ENCODE data around the gene TGFA.
A peak's percentile ranks its signal among the peaks of the same experiment; 100 is the strongest.

TGFA gene

DNA sequence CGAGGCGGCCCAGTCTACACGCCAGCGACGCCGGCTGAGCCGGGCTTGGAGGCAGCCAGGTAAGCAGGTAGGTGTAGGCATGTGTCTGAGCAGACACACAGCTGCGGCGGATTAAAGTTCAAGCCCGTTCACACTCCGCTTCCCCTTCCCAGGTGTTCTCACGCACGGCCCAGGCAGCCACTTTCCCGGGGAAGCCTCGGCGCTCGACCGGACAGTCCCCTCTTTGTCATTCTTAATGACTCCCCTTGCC, 367 bp downstream of the TGFA start:
- DNase-seq (ENCODE audit: low read depth in 2 of 3, low spot score in 2 of 3), result peak in 1 of 3 experiments; percentile 24

DNA sequence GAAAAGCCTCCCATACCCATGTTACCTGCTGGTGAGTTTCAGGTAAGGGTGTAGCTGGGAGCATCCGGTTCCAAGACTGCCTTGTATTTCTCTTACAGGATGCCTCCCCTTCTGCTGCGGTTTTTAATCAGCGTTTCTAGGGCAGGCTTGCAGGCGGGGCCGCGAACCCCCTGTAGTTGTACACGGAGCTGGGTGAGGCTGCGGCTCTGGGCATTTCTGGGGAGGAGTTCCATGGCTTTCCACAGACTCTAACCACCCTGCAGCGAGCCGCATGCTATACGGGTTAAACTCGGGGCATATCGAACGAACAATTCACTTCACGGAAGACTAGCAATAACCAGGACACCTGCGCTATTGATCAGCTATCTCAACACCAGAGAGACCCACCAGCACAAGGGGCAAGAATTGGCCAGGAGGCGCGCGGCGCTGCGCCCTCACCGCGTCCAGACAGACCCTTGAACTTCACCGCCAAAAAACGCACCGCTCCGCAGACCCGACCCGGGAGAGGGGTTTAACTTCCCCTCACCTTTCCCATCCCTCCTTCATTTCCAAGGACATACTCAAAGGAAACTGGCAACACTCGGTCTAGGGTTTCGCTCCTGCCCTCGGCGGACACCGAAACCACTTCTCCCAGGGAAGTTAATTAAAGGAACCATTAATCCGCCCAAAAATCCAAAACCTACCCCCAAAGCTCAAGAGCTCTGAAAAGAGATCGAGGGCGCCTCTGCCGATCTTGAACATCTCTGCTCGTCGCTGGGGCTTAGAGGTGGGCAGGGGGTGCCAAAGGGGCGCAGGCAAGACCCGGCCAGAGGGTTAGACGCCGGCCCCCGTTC, 909 bp downstream of the TGFA start:
- DNase-seq (ENCODE audit: low read depth in 2 of 3, low spot score in 2 of 3), result peak in 1 of 3 experiments; percentile 3

DNA sequence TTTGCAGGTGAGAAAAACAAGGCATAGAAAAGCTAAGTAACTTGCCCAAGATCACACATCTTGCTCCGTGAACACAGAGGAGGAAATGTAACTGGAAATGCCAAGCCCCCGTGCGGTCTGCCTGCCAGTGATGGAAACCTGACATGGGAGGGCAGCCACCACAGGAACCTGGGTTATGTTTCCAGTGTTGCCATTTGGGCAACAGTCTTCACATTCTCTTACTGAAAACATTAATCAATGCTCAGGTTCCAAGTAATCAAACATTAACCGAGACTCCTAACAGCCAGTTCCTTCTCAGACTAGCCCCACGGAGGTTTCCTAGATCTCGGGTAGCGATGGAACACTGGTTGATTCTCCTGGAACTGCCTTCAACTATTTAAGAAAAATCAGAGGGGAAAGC, 2.5 kb downstream of the TGFA start:
- DNase-seq (ENCODE audit: low read depth in 2 of 3, low spot score in 2 of 3), result no peak

DNA sequence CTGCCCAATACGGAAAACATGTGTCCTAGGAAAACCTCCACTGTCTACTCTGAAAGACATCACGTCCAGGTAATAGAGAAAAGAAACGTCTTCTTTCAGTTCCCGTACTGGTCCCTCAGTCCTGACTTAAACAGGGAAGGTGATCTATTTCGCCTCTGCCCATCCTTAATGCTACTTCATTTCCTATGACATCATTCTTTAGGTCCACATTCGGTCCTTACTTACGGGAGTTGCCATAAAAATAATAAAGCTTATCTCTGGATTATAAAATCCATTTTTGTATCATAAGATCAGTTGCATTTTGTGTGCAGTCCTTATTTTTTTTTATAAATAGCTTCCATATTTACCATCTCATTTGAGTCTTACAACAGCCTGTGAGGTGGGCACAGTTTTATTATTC, 3.7 kb downstream of the TGFA start:
- no peak for DNase-seq (ENCODE audit: low read depth in 2 of 3, low spot score in 2 of 3)

DNA sequence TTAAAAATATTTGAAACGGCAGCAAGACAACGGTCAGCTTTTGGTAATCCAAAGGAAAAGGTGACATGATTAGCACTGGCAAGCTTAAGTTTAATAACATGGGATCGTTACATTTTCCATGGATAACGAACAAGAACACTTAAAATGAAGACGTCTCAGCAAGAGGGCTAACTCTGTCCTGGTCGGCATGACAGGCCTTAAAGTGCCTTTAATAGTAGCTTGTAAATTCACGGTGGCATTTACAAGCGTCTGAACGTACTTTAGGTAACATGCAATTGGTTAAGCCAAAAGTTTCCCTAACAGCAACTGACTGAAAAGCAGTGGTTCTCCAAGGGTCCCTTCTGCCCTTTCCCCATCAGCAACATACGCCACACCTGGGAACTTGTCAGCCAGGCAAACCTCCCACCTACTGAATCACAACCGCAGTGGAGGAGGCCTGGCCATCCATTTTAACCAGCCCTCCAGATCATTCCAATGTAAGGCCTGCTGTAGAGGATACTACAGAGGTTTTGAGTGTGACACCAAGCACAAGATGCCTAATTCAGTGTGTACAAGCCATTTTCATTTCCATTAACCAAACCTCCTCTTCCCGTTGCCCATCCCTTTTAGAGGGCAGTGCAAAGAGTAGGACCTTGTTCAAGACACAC, 4.4 kb downstream of the TGFA start:
- DNase-seq (ENCODE audit: low read depth in 2 of 3, low spot score in 2 of 3), result no peak

DNA sequence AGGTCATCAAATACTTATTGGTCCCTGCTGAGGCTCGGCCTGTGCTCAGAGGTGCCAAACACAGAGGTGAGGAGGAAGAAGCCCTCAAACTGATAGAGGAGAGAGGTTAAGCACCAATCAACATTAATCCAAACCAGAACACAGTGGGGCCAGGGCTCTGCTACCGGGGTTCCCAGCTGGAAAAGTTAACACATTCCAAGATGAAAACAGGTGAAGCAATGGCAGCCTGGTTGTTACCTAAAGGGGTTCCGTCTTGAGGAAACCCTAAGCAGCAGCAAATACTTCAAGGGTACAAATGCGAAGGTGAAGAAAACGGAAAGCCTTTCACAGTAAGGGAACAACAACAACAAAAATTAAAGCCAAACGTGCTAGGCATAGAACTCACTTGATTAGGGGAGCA, 5.4 kb downstream of the TGFA start:
- DNase-seq (ENCODE audit: low read depth in 2 of 3, low spot score in 2 of 3), result no peak

DNA sequence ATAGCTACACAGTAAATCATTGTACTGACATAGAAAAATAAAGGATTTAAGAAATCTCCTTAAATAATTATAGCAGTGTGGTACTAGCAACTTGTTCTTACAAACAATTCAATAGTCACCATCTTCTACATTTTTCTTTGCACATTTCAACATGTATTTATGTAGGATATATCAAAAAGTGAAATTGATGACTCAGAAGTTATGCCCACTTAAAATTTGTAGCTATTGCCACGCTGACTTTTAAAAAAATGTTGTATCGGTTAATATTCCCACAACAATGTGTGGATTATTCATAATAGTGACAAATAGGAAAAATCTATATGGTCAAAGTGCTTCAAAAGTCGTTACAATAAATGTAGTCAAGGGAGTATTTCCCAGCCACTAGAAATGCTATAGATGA, 6.7 kb downstream of the TGFA start:
- no peak for DNase-seq (ENCODE audit: low read depth in 2 of 3, low spot score in 2 of 3)

DNA sequence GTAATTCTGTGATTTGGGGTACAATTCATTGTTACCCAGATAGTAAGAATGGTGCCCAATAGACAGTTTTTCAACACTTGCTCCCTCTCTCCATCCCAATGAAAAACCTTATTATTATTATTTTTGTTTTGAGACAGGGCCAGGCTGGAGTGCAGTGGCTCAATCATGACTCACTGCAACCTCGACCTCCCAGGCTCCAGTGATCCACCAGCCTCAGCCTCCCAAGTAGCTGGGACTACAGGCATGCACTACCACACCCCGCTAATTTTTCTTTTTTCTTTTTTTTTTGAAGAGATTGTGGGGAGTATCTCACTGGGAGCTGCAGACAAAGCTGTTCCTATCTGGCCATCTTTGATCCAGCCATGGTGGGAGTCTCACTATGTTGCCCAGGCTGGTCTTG, 7.2 kb downstream of the TGFA start:
- no peak for DNase-seq (ENCODE audit: low read depth in 2 of 3, low spot score in 2 of 3)

DNA sequence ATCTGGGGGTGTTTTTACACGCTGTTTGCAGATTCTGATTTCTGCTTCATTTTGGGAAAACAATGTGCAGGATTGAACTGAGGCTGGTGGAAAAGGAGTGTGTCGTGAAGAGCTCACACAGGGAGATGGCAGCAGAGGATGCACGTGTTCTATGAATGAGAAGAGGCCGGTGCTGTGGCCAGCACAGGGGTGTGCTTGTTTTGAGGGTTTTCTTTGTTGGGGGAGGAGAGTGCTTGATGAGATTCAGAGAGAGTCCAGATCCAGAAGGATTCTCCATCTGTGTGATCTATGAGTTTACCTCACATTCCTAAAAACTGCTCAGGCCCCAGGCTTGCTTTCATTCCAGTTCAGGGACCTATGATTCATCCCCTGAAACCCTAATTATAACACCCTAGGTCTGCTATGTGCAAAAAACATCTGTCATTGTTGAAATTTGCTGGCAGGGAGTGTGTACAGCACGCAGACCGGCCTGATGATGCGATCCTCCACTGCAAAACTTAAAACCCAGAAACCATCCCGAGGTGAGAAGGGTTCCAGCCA, 12.1 kb downstream of the TGFA start:
- DNase-seq (ENCODE audit: low read depth in 2 of 3, low spot score in 2 of 3), result no peak

DNA sequence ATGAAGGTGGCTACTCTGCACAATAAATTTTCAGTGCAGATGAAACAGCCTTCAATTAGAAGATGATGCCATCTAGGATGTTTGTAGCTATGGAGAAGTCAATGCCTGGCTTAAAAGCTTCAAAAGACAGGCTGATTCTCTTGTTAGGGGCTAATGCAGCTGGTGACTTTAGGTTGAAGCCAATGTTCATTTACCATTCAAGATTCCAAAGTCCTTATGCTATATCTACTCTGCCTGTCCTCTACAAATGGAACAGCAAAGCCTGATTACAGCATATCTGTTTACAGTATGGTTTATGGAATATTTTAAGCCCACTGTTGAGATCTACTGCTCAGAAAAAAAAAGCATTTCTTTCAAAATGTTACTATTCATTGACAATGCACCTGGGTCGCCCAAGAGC, 15.8 kb downstream of the TGFA start:
- DNase-seq (ENCODE audit: low read depth in 2 of 3, low spot score in 2 of 3), result no peak

DNA sequence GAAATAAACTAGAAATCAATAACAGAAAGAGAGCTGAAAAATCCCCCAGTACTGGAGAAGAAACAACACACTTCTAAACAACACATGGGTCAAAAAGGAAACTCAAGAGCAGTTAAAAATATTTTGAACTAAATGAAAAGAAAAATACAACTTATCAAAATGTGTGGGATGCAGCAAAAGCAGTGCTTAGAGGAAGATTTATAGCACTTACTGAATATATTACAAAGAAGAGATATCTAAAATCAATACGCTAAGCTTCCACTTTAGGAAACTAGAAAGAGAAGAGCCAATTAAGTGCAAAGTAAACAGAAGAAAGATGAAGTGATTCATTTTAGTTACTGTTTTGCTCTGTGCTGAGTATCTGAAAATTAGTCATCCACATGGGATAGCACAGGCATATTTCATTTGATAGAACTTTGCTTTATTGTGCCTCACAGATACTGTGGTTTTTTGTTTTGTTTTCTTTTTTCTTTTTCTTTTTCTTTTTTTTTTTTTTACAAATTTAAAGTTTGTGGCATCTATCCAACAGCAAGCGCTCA, 17.0 kb downstream of the TGFA start:
- no peak for DNase-seq (ENCODE audit: low read depth in 2 of 3, low spot score in 2 of 3)

DNA sequence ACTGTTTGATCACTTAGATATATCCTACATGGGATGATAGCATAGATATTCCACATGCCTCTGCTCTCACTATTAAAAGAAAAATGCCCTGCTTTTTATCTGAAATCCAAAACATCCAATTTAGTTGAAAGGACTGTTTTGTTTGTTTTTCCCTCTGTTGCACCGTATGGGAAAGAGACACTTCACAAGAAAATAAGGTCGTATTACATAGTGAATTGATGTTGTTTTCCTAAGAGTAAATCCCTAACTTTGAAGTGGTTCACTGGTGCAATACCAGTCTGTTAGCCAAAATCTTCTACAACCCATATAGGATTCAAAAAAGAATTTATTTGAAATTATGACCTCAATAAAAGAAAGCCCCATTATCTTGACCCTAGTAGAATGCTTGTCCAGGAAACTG, 18.1 kb downstream of the TGFA start:
- DNase-seq (ENCODE audit: low read depth in 2 of 3, low spot score in 2 of 3), result no peak

DNA sequence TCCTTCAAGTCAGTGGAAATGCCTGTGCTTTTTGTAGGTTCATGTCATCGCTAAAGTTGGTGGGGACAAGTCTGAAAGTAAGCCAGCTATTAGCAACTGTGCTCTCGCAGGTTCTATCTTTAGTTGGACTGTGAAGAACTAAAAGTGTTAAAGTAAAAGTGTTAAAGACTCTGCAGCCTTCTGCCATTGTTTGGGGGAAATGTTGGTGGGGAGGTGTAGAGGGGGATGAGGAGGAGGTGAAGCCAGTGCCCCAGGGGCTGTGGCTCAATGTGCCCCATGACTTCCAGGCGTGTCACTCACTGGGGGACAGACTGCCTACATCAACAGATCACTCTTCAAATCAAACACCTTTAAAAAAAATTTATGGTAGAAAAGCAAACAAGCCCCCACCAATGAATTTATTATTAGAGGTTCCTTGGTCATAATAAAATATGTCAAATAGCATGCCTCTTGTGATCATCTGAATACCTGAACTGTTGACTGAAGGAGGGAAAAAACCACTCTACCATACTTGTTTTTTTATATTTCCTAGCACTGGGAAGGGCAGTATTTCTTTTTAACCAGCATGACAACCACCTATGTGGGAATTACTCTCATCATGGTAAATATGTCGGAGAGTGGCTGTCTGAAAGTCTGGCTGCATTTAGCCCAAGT, 19.3 kb downstream of the TGFA start:
- DNase-seq (ENCODE audit: low read depth in 2 of 3, low spot score in 2 of 3), result no peak

DNA sequence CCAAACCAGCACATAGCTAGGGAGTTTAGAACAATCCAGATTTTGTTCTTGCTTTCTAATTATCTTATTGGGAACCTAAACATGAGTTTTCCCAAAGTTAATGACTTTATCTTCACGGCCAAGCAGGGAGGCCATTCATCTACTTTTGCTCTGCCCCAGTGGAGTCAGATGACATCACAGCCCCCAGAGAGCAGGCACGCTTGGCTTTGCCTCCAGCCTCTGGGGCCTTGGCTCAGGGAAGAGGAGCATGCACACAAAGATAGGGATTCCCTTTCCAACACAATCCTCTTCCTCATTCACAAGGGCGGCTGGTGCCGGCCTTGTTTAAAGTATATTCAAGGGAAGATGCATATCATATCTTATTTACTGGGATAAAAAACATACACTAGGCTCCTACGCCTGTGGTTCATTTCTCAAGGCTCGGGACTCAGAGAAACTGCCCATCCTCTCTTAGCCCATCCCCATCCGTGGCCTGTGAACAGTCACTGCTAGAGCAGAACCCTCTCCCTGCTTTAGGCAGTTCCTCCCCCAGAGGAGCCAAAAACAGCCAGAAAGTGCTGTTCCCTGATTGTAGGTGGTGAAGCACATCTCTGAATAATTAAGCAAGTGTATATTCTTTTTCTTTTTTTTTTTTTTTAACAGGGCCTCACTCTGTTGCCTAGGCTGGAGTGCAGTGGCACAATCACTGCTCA, 21.2 kb downstream of the TGFA start:
- no peak for DNase-seq (ENCODE audit: low read depth in 2 of 3, low spot score in 2 of 3)

DNA sequence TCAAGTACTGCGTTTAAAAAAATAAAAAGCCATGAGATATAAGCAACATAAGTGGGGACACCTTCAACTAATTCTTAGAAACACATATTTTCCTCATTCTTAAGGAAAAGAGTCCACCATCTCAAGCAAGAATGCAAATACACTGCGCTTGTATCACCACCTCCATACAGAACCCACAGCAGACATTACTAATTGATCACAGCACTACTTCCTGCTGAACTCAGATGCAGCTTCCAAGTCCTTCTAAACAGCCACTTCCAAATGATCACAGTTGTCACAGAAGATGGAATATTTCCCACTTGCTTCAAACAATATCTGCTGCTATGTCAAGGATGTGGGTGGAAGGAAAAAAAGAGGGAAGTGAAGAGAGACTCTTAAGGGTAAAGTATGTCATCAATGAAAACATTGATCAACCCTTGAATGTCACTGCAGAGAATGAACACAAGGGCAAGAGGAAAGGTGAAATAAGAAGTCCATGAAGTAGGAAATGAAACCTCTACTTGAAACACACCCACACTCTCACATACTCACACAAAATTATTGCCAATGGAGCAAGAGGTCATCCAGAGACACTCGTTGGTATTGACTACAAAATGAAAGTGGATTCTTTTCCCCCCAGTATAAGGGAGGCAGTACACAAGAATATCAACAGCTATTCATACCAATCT, 22.1 kb downstream of the TGFA start:
- no peak for DNase-seq (ENCODE audit: low read depth in 2 of 3, low spot score in 2 of 3)

DNA sequence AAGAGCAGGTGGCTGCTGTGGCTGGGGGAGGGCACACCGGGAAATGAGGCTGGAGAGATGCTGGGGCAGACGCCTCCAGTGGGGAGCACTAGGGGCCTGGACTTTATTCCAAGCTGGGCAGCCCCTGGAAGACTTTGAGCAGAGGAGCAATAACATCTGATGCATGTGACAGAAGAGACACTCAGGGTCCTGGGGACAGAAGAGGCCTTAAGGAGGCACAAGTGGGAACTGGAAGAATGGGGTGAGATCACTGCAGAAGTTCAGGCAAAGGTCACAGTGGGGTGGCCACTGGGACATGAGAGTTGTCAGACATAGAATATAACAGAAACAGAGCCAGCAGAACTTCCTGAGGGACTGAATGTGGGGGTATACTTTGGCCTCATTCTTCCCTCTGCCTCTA, 24.0 kb downstream of the TGFA start:
- no peak for DNase-seq (ENCODE audit: low read depth in 2 of 3, low spot score in 2 of 3)

DNA sequence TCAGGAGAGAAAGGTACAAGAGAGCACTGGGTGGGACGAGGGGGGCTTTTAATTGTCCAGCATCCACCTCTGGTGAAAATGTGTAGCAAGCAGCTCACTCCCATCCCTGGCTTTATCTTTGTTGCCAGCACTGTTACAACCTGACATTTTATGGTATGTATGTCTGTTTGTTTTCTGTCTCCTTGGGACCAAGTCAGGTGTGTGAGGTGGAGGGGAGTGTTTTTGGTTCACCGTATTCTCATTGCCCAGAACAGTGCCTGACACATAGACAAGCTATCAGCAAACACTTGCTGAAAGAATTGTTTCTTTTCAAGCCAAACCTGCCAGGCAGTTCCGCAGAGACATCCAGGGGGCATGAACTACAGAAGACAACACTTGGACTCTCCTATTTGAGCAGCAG, 24.7 kb downstream of the TGFA start:
- no peak for DNase-seq (ENCODE audit: low read depth in 2 of 3, low spot score in 2 of 3)

DNA sequence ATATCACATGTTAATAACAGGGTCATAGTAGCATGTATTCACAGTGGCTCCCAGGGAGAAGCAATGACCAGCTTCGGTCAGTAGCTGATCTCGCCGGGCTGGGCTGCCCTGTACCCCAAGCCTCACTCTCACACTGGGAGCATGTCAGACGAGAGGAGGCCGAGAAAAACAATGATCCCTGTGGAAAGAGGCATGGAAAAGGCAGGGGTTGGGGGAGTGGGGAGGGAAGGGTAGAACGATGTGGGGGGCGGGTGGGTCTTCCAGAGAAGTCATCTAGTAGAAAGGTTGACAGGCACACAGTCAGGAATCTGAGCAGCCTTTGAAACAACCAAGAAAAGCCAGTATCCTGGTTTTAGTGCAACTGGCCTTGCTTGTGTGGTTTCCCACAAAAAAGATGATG, 25.4 kb downstream of the TGFA start:
- DNase-seq (ENCODE audit: low read depth in 2 of 3, low spot score in 2 of 3), result no peak

DNA sequence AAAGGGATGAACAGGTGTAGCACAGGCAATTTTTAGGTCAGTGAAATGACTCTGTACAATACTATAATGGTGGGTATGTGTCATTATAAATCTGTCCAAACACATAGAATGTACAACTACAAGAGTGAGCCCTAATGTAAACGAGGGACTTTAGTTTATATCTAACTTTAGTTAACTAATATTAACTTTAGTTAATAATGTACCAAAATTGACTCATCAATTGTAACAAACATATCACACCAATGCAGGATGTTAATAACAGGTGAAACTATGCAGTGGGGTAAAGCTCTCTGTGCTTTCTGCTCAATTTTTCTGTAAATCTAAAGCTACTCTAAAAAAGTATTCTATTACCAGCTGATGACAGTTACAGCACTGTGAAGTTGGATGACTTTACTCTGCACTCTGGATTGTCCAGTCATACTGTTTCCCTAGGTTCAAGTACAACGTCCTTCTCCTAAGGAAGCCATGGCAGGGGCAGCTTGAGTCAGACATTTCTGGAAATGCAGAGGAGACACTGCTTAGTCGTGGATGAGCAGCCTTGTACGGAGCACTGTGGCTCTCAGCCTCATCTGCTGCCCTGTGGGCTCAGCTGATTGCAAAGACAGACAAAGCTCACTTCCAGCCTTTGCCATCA, 26.1 kb downstream of the TGFA start:
- DNase-seq (ENCODE audit: low read depth in 2 of 3, low spot score in 2 of 3), result no peak

DNA sequence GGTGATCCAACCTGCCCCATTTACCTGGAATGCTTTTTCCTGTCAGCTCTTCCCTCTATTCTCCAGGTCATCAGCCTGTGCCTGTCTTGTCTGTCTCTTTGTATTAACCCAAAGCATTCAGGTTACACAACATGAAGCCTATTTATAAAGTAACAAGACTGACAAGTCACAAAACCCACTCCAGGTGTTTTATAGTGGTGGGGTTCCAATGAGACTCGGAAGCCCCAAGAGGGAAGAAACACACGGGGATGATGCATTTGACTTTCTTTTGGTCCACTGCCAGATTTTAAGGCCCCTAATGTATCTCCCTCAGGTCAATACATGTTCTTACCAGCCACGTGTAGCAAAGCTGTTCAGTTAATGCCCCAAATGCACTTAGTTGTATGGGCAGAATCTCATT, 27.5 kb downstream of the TGFA start:
- DNase-seq (ENCODE audit: low read depth in 2 of 3, low spot score in 2 of 3), result no peak

DNA sequence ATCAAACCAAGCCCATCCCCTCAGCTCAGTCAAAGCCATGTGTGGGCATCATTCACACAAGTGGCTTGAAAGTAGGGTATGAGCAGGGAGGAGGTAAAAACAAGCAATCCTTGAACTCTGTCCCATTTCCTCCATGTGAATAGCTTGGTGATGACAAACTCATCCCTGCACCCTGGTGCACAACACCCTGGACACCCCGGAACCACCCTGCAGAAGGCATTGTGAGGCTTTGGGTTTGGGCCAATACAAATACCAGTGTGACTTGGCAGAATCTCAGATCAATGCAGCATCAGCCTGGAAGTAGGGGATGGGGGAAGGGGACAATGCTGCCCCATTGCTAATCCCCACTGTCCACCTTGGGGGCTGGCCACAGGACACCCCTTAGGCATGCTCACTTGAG, 28.6 kb downstream of the TGFA start:
- DNase-seq (ENCODE audit: low read depth in 2 of 3, low spot score in 2 of 3), result no peak
